H1 (cell line): ENCODE measurements around the gene PTPRCAP. TPM values are rescaled to one million over a fixed set of nuclear protein-coding genes. Genes with fewer than 3 reads are reported as not detected.

Experiments
- CBX8 ChIP-seq: fragments of 300-800, 300-1000 bp; sonication (generic); IDR thresholded peaks from 2 replicates; pipeline ENCODE4 v1.7.1; 2016; ENCODE audit warnings: low read depth, low read length, borderline replicate concordance
- CHD7 ChIP-seq: fragments of 300-600 bp; sonication (generic); IDR thresholded peaks from 2 replicates; pipeline ENCODE4 v1.7.1; 2012; ENCODE audit warnings: low read length, moderate library complexity, mild to moderate bottlenecking, inconsistent platforms; ENCODE audit not compliant: insufficient replicate concordance
- EGR1 ChIP-seq: IDR thresholded peaks from 2 replicates; pipeline ENCODE4 v1.6.1; 2011; ENCODE audit warnings: low read depth, low read length, borderline replicate concordance
- EP300 ChIP-seq, 2 experiments: IDR thresholded peaks; 1 replicate in 1 of 2; 2 replicates in 1 of 2; pipeline ENCODE4 v1.6.1; 2011 to 2012; ENCODE audit warnings: low read depth in 2 of 2, low read length in 2 of 2, mild to moderate bottlenecking in 2 of 2, borderline replicate concordance in 1 of 2, inconsistent platforms in 1 of 2, moderate library complexity in 1 of 2
- NANOG ChIP-seq: IDR thresholded peaks from 2 replicates; pipeline ENCODE4 v1.6.1; 2011; ENCODE audit warnings: low read length, low read depth, mild to moderate bottlenecking, inconsistent platforms; ENCODE audit not compliant: insufficient read depth, poor library complexity, severe bottlenecking
- POU5F1 ChIP-seq: IDR thresholded peaks from 2 replicates; pipeline ENCODE4 v1.6.1; 2011; ENCODE audit warnings: low read depth, mild to moderate bottlenecking, low read length, moderate library complexity
- RNF2 ChIP-seq: fragments of 200-900, 300-1000 bp; sonication (generic); IDR thresholded peaks from 2 replicates; pipeline ENCODE4 v1.7.1; 2016; ENCODE audit warnings: borderline replicate concordance, low read depth, mild to moderate bottlenecking, antibody characterized with exemption, low read length; ENCODE audit not compliant: poor library complexity, severe bottlenecking; ENCODE audit errors: missing control alignments
- SRF ChIP-seq: IDR thresholded peaks from 2 replicates; pipeline ENCODE4 v1.6.1; 2011; ENCODE audit warnings: mild to moderate bottlenecking, low read depth, low read length, moderate library complexity
- TAF1 ChIP-seq: IDR thresholded peaks from 2 replicates; pipeline ENCODE4 v1.6.1; 2011; ENCODE audit warnings: mild to moderate bottlenecking, low read depth, low read length
- YY1 ChIP-seq: IDR thresholded peaks from 2 replicates; pipeline ENCODE4 v1.6.1; 2011; ENCODE audit warnings: low read depth, mild to moderate bottlenecking, low read length
- polyA plus RNA-seq, 7 experiments: library from polyadenylated mRNA; depleted of rRNA in 3 of 7; stranded (reverse) in 5 of 7; unstranded in 2 of 7; fragments of >200 nt in 5 of 7; fragments of 200-250 nt in 2 of 7; gene quantifications; 1 replicate in 5 of 7; 2 replicates in 1 of 7; 4 replicates in 1 of 7; pipeline versions ENCODE4 v1.2.1 to v1.2.3, GENCODE V29; 2011 to 2013; ENCODE audit warnings: missing spikeins in 2 of 7, mixed read lengths in 2 of 7
- total RNA-seq: library from RNA; stranded (reverse); fragmentation: NEBNext Ultra II Directional; extraction: Animal tissue kit (Norgen Biotek cat#: 25700); gene quantifications from 2 replicates; pipeline ENCODE4 v1.2.1, GENCODE V29; 2021

PTPRCAP gene
- total and polyA plus RNA-seq, 2 of the 8 experiments (the other 6 are each of a cell fraction or from before 2014, with no cell fraction given): 0.78 to 6.7 TPM

DNA sequence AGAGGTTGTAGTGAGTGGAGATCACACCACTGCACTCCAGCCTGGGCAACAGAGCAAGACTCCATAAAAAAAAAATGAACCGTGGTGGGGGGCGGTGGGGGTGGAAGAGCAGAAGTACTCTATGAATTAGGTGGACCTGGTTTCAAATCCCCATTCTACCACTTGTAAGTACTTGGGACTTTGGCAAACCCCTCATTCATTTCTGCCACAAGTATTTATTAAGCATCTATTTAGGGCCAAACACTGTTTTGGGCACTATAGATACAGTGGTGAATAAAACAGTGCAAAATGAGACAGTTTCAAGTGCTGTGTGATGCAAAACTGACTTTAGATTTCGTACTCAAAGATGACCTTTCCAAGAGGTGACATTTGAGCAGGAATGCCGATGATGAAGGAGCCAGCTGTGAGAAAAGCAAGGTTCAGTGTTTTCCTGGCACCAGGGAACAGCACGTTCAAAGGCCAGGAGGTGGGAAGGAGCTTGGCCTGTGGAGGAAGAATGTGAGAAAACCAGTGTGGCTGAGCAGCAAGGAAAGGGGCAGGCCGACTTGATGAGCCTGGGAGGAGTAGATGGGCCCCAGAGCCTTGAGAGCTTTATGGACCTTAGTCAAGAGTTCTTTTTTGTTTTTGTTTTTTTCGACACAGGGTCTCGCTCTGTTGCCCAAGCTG lies 33.0 kb upstream of the PTPRCAP start (continued):
- TF ChIP-seq CHD7 (no peak), NANOG (no peak), SRF (no peak), CBX8 (no peak), RNF2 (no peak), EGR1 (no peak), TAF1 (no peak), POU5F1 (no peak), YY1 (no peak), EP300 (IDR thresholded peaks at IDR 0.05; ENCODE audit: borderline replicate concordance in 1 of 2, low read depth in 2 of 2, low read length in 2 of 2) (no peak)
